Astrocyte (in vitro differentiated cells and primary cell): ENCODE data around the gene L3MBTL4. TPM values are rescaled to one million over a fixed set of nuclear protein-coding genes. Genes with fewer than 3 reads are reported as not detected.

Experiments
- DNase-seq: peaks from one replicate; pipeline ENCODE4 v3.0.0-alpha.2; 2010; ENCODE audit warnings: low read depth
- FAIRE-seq: peaks from 2 replicates; lab custom pipeline; 2011; peaks lifted over from hg19 to GRCh38; lab: Jason Lieb, UNC
- H2AFZ ChIP-seq: 2 replicates; pipeline ENCODE4 v1.6.0; 2012; ENCODE audit warnings: low read depth, low read length, inconsistent platforms
- H3K27ac ChIP-seq: 2 replicates; pipeline ENCODE4 v1.5.1; 2011; ENCODE audit warnings: low read depth, low read length, inconsistent platforms
- H3K27me3 ChIP-seq: 2 replicates; pipeline ENCODE4 v1.6.0; 2011; ENCODE audit warnings: low read length, inconsistent platforms; ENCODE audit not compliant: insufficient read depth
- H3K36me3 ChIP-seq: 2 replicates; pipeline ENCODE4 v1.5.1; 2011; ENCODE audit warnings: low read length, inconsistent platforms; ENCODE audit not compliant: insufficient read depth
- H3K4me1 ChIP-seq: 2 replicates; pipeline ENCODE4 v1.5.1; 2011; ENCODE audit warnings: low read length, inconsistent platforms; ENCODE audit not compliant: insufficient read depth
- H3K4me2 ChIP-seq: 2 replicates; pipeline ENCODE4 v1.6.0; 2012; ENCODE audit warnings: low read length, inconsistent platforms
- H3K4me3 ChIP-seq: 2 replicates; pipeline ENCODE4 v1.5.1; 2011; ENCODE audit warnings: low read depth, mild to moderate bottlenecking, low read length, inconsistent platforms; ENCODE audit not compliant: insufficient read depth
- H3K79me2 ChIP-seq: 2 replicates; pipeline ENCODE4 v1.6.0; 2012; ENCODE audit warnings: mild to moderate bottlenecking, low read length, inconsistent platforms; ENCODE audit not compliant: insufficient read depth
- H3K9ac ChIP-seq: 2 replicates; pipeline ENCODE4 v1.6.0; 2012; ENCODE audit warnings: mild to moderate bottlenecking, low read length, inconsistent platforms
- H3K9me3 ChIP-seq: 2 replicates; pipeline ENCODE4 v1.5.1; 2012; ENCODE audit warnings: low read depth, mild to moderate bottlenecking, low read length, inconsistent platforms; ENCODE audit not compliant: insufficient read depth
- H4K20me1 ChIP-seq: 2 replicates; pipeline ENCODE4 v1.6.0; 2012; ENCODE audit warnings: low read length, inconsistent platforms; ENCODE audit not compliant: insufficient read depth
- H3K27ac Mint-ChIP-seq: one replicate; pipeline ENCODE4 v1.8.0; 2021; ENCODE audit warnings: mild to moderate bottlenecking, mixed read lengths; ENCODE audit not compliant: unreplicated experiment
- H3K27me3 Mint-ChIP-seq: one replicate; pipeline ENCODE4 v1.8.0; 2021; ENCODE audit warnings: low read depth, mixed read lengths; ENCODE audit not compliant: unreplicated experiment
- H3K36me3 Mint-ChIP-seq: one replicate; pipeline ENCODE4 v1.8.0; 2021; ENCODE audit warnings: low read depth, mixed read lengths; ENCODE audit not compliant: unreplicated experiment
- H3K4me1 Mint-ChIP-seq: one replicate; pipeline ENCODE4 v1.8.0; 2021; ENCODE audit warnings: low read depth, mixed read lengths; ENCODE audit not compliant: unreplicated experiment
- H3K4me3 Mint-ChIP-seq: one replicate; pipeline ENCODE4 v1.8.0; 2021; ENCODE audit warnings: mild to moderate bottlenecking, moderate library complexity, mixed read lengths; ENCODE audit not compliant: unreplicated experiment
- H3K9me3 Mint-ChIP-seq: one replicate; pipeline ENCODE4 v1.8.0; 2021; ENCODE audit warnings: mild to moderate bottlenecking, mixed read lengths; ENCODE audit not compliant: unreplicated experiment
- CTCF ChIP-seq: IDR thresholded peaks from 2 replicates; pipeline ENCODE4 v1.5.1; 2011; ENCODE audit warnings: low read depth, mild to moderate bottlenecking, inconsistent platforms, low read length, moderate library complexity; ENCODE audit not compliant: insufficient read depth
- EZH2 ChIP-seq: IDR thresholded peaks from 2 replicates; pipeline ENCODE4 v1.6.1; 2012; ENCODE audit warnings: mild to moderate bottlenecking, low read length, inconsistent platforms; ENCODE audit not compliant: insufficient read depth
- total RNA-seq: library from RNA; stranded (reverse); gene quantifications from 2 replicates; pipeline ENCODE4 v1.2.1, GENCODE V29; 2021

L3MBTL4 gene
- total RNA-seq, 1 donor from 2014 or later = 0.52 TPM

GRCh38 chr18:6342990-6343389 lies 71.7 kb downstream of the L3MBTL4 start:
- no peaks in the 10 kb centered on the region for H3K4me1 Mint-ChIP-seq

GRCh38 chr18:6341709-6342108 lies 73.0 kb downstream of the L3MBTL4 start:
- Mint-ChIP-seq H3K9me3 (peaks cover 6% of the 10 kb centered on the region), H3K4me1 (no peaks in the 10 kb centered on the region), H3K4me3 (no peak overlapping the region), H3K36me3 (no peaks in the 10 kb centered on the region), H3K27me3 (no peaks in the 10 kb centered on the region), H3K27ac (no peak overlapping the region)
- TF ChIP-seq CTCF (no peak), EZH2 (no peak)
- no peak overlapping the region for H3K4me2 ChIP-seq
- H3K27me3 ChIP-seq = no peaks in the 10 kb centered on the region
- no peaks in the 10 kb centered on the region for H3K4me1 ChIP-seq
- H3K9ac ChIP-seq = no peak overlapping the region
- DNase-seq (no peak), FAIRE-seq (no peak)
- H3K36me3 ChIP-seq = no peaks in the 10 kb centered on the region
- H2AFZ ChIP-seq = no peak overlapping the region
- H3K9me3 ChIP-seq = no peaks in the 10 kb centered on the region
- H3K4me3 ChIP-seq = no peak overlapping the region
- no peak overlapping the region for H3K27ac ChIP-seq
- no peaks in the 10 kb centered on the region for H4K20me1 ChIP-seq
- no peaks in the 10 kb centered on the region for H3K79me2 ChIP-seq

More at GRCh38 chr18:6342990-6343389, 71.7 kb downstream of the L3MBTL4 start:
- TF ChIP-seq CTCF (no peak), EZH2 (no peak)
- Histone ChIP-seq H4K20me1 (no peaks in the 10 kb centered on the region), H3K4me3 (no peak overlapping the region), H2AFZ (no peak overlapping the region), H3K36me3 (no peaks in the 10 kb centered on the region), H3K27ac (no peak overlapping the region), H3K27me3 (no peaks in the 10 kb centered on the region), H3K4me2 (no peak overlapping the region), H3K4me1 (no peaks in the 10 kb centered on the region), H3K9ac (no peak overlapping the region), H3K79me2 (no peaks in the 10 kb centered on the region), H3K9me3 (no peaks in the 10 kb centered on the region)
- Mint-ChIP-seq H3K9me3 (peaks cover 6% of the 10 kb centered on the region), H3K4me3 (no peak overlapping the region), H3K27me3 (no peaks in the 10 kb centered on the region), H3K27ac (no peak overlapping the region), H3K36me3 (no peaks in the 10 kb centered on the region)
- FAIRE-seq (peak; percentile 13), DNase-seq (no peak)

GRCh38 chr18:6341303-6341702 lies 73.4 kb downstream of the L3MBTL4 start:
- no peaks in the 10 kb centered on the region for H3K4me1 ChIP-seq
- no peak overlapping the region for H3K4me3 ChIP-seq
- DNase-seq (no peak), FAIRE-seq (no peak)
- no peaks in the 10 kb centered on the region for H3K4me1 Mint-ChIP-seq
- H3K27me3 Mint-ChIP-seq = no peaks in the 10 kb centered on the region
- no peak overlapping the region for H3K27ac Mint-ChIP-seq
- H3K36me3 ChIP-seq = no peaks in the 10 kb centered on the region
- H3K79me2 ChIP-seq = no peaks in the 10 kb centered on the region
- no peak overlapping the region for H3K4me3 Mint-ChIP-seq
- H3K4me2 ChIP-seq = no peak overlapping the region
- H3K27me3 ChIP-seq = no peaks in the 10 kb centered on the region
- no peak for TF ChIP-seq CTCF
- TF ChIP-seq EZH2 = no peak
- no peak overlapping the region for H2AFZ ChIP-seq
- no peaks in the 10 kb centered on the region for H3K9me3 ChIP-seq
- H4K20me1 ChIP-seq = no peaks in the 10 kb centered on the region
- peaks cover 6% of the 10 kb centered on the region for H3K9me3 Mint-ChIP-seq
- H3K27ac ChIP-seq = no peak overlapping the region
- H3K36me3 Mint-ChIP-seq = no peaks in the 10 kb centered on the region
- no peak overlapping the region for H3K9ac ChIP-seq
